Skeletal muscle cell (primary cell): ENCODE measurements around the gene RDX.
A peak's percentile ranks its signal among the peaks of the same experiment; 100 is the strongest.
"Not testable (repeated sequence)": the region's sequence is repeated elsewhere in the genome, so short reads cannot be mapped to it uniquely, and the experiment has no call there.

Experiments used
- DNase-seq: peaks from one replicate; pipeline ENCODE4 v3.0.0-alpha.2; 2010; ENCODE audit warnings: low read depth
- H3K4me3 ChIP-seq: 2 replicates; pipeline ENCODE4 v1.5.1; 2011; ENCODE audit warnings: low read depth, mild to moderate bottlenecking, control low read depth, low read length, moderate library complexity

The RDX gene

GRCh38 chr11:110286298-110287040 is 9.9 kb downstream of the RDX start:
- DNase-seq = no peak
- no peak overlapping the region for H3K4me3 ChIP-seq

GRCh38 chr11:110283862-110284261 is 12.6 kb downstream of the RDX start:
- no peak overlapping the region for H3K4me3 ChIP-seq
- DNase-seq = no peak

GRCh38 chr11:110280595-110280994 is 15.8 kb downstream of the RDX start:
- not testable (repeated sequence) for DNase-seq, H3K4me3 ChIP-seq

- DNase-seq = no peak
- no peak overlapping the region for H3K4me3 ChIP-seq
These were observed 16.5 kb downstream of the RDX start for GRCh38 chr11:110279881-110280280.

GRCh38 chr11:110272919-110273318 is 23.5 kb downstream of the RDX start:
- no peak for DNase-seq
- H3K4me3 ChIP-seq = no peak overlapping the region

GRCh38 chr11:110269996-110270395 is 26.4 kb downstream of the RDX start:
- no peak overlapping the region for H3K4me3 ChIP-seq

GRCh38 chr11:110268441-110268840 is 28.0 kb downstream of the RDX start:
- H3K4me3 ChIP-seq = no peak overlapping the region
- no peak for DNase-seq

More at GRCh38 chr11:110269996-110270395, 26.4 kb downstream of the RDX start:
- no peak for DNase-seq

- DNase-seq = no peak
- H3K4me3 ChIP-seq = no peak overlapping the region
These were observed 34.4 kb downstream of the RDX start for GRCh38 chr11:110262072-110262403.

- H3K4me3 ChIP-seq = no peak overlapping the region
- no peak for DNase-seq
These were observed 35.0 kb downstream of the RDX start for GRCh38 chr11:110261195-110262071.

- no peak overlapping the region for H3K4me3 ChIP-seq
- no peak for DNase-seq
These were observed 42.9 kb downstream of the RDX start for GRCh38 chr11:110253525-110253924.

GRCh38 chr11:110251836-110252235 is 44.6 kb downstream of the RDX start:
- peak; percentile 42 for DNase-seq

GRCh38 chr11:110250168-110250567 is 46.2 kb downstream of the RDX start:
- H3K4me3 ChIP-seq = no peak overlapping the region
- no peak for DNase-seq

More at GRCh38 chr11:110251836-110252235, 44.6 kb downstream of the RDX start:
- H3K4me3 ChIP-seq = no peak overlapping the region

- DNase-seq = no peak
- H3K4me3 ChIP-seq = no peak overlapping the region
These were observed 46.6 kb downstream of the RDX start for GRCh38 chr11:110249766-110250165.

GRCh38 chr11:110249066-110249465 is 47.3 kb downstream of the RDX start:
- DNase-seq = no peak
- no peak overlapping the region for H3K4me3 ChIP-seq

- H3K4me3 ChIP-seq = no peak overlapping the region
- DNase-seq = no peak
These were observed 52.6 kb downstream of the RDX start for GRCh38 chr11:110243791-110244190.

GRCh38 chr11:110242746-110243145 is 53.7 kb downstream of the RDX start:
- DNase-seq = no peak
- H3K4me3 ChIP-seq = no peak overlapping the region

GRCh38 chr11:110242188-110242587 is 54.2 kb downstream of the RDX start:
- DNase-seq = no peak

GRCh38 chr11:110235966-110236365 is 60.4 kb downstream of the RDX start:
- DNase-seq = no peak
- no peak overlapping the region for H3K4me3 ChIP-seq

More at GRCh38 chr11:110242188-110242587, 54.2 kb downstream of the RDX start:
- H3K4me3 ChIP-seq = no peak overlapping the region

GRCh38 chr11:110230377-110230776 is 66.0 kb downstream of the RDX start:
- no peak overlapping the region for H3K4me3 ChIP-seq
- DNase-seq = no peak

- DNase-seq = no peak
These were observed 77.2 kb downstream of the RDX start for GRCh38 chr11:110219006-110219785.

More at GRCh38 chr11:110219006-110219785, 77.2 kb downstream of the RDX start:
- no peak overlapping the region for H3K4me3 ChIP-seq
